DMS153 treated with DMSO at 0.1 percent for 48 hours (cell line): ENCODE data around the gene BIRC6.
"Not testable (repeated sequence)": the region's sequence is repeated elsewhere in the genome, so short reads cannot be mapped to it uniquely, and the experiment has no call there.

Experiments used
- DNase-seq: peaks from one replicate; lab custom pipeline; 2025; ENCODE audit not compliant: unreplicated experiment; lab: John Stamatoyannopoulos, UW

BIRC6 gene

GRCh38 chr2:32436150-32436549, 79.3 kb downstream of the BIRC6 start:
- DNase-seq: no peak

DNA sequence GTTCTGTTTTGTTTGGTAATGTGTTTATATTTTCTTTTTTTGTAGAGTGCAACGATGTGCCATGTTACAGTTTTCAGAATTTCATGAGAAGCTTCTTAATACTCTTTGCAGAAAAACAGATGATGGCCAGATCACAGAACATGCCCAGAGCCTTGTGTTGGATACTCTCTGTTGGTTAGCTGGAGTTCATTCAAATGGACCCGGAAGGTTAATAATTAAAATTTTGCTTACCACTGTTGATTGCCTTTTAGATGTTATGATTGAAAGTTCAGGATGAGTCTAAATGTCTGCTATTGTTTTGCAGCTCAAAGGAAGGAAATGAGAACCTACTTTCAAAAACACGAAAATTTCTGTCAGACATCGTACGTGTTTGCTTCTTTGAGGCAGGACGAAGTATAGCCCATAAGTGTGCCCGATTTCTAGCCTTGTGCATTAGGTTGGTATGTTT, 85.2 kb downstream of the BIRC6 start:
- no peak for DNase-seq

- no peak for DNase-seq
Observed at GRCh38 chr2:32446369-32446768, 89.5 kb downstream of the BIRC6 start.

- no peak for DNase-seq
Observed at GRCh38 chr2:32450851-32451250, 94.0 kb downstream of the BIRC6 start.

DNA sequence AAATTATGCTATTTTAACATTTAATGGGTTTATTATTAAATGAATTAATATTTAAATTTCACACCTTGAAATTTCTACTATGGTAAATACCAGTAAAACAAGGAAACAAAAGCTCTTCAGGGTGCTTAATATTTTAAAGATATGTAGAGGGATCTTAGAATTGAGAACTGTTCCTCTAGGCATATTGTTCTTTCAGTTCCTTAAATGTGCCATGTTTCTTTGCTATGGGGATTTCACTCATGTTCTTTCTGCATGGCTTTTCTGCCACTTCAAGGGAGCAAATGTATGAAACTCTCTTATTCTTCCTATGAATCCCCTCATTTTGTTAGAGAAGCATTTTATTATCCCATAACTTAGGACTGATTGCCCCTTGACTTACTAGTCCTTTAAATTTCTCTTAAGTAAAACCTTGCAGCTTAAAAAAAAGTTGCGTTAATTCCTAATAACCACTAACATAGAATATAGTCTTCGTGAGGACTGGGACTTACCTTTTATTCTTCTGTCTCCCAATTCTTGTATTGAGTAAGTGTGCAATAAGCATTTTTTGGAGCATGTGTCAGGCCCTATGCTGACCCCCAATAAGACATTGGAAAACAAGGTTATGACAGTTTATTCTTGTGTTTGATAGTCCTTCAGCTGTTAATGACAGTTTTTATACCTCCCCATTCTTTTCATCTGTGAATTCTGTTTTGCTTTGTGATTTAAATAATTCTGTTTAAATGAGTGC, 95.7 kb downstream of the BIRC6 start:
- DNase-seq: no peak

DNA sequence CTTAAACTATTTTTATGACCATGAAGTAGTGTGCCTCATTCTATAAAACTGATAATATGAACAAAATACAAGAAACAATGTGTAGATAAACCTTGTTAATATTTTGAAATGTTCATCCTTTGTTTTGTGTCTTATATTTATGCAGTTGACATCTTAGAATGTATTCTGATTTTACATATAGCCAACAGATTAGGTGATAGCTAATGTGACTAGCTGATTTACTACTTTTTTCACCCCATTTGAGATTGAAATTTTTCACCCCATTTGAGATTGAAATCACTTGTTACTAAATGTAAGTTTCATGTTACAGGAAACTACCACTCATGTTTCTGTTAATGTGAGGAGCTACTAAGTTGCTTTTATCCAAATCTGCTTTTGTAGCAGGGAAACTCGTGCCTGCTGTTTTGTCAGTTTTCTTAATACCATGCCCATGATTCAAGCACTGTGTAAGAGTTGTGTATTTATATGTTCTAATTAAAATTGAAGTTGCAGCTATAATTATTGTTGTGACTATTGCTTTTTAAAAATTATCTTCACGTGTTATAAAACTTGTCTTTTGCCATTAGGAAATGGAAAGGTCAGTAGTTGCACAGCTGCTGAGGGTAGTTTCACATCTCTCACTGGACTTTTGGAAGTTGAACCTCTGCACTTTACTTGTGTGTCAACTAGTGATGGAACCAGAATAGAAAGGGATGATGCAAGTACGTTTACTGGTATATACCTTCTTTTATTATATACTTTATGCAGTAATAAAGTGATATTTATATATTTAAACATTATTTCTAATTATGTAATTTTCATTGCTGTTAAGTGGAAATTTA, 96.6 kb downstream of the BIRC6 start:
- no peak for DNase-seq

DNA sequence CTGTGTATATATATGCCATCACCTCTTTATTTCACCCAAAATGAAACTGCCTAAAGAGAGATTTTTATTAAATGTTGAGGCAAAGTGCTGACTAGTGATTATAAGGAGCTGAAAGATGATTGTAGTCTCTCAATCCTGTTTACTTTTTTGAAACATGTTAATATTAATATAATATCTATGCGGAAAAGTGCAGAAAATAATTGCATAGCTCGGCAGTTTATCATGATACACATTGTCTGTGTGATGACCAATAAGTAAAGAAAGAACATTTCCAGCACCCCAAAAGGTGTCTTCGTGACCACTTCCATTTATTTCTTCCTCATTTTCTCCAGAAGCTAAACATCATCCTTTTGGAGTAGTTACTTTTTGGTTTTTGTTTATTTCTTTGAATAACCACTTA, 99.0 kb downstream of the BIRC6 start:
- DNase-seq: no peak

GRCh38 chr2:32456808-32457207, 100.0 kb downstream of the BIRC6 start:
- no peak for DNase-seq

DNA sequence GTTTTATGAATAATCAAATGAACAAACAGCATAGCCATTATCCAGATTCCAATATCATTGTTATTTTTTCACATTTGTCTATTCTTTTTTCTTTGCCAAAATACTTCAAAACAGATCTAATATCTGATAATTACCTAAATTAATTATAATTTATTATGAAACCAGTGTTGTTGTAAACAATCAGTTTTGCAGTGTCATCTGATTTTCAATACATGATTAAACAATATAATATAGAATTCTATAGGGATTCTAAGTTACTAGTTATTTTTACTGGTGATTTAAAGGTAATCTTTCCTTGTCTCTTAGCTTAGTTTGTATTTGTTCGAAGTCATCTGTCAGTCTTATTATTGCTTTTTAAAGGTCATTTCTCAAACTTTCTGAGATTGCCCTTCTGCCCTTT, 101.0 kb downstream of the BIRC6 start:
- no peak for DNase-seq

DNA sequence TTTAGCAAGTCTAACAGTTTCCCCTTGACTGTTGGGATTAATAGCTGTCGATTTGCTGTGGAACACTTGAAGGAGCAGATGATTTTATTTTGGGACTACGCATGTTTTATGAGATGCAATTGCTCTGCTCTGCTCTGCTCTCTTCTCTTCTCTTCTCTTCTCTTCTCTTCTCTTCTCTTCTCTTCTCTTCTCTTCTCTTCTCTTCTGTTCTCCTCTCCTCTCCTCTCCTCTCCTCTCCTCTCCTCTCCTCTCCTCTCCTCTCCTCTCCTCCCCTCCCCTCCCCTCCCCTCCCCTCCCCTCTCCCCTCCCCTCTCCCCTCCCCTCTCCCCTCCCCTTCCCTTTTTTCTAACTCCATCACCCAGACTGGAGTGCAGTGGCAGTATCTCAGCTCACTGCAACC, 104.0 kb downstream of the BIRC6 start:
- not testable (repeated sequence) for DNase-seq

DNA sequence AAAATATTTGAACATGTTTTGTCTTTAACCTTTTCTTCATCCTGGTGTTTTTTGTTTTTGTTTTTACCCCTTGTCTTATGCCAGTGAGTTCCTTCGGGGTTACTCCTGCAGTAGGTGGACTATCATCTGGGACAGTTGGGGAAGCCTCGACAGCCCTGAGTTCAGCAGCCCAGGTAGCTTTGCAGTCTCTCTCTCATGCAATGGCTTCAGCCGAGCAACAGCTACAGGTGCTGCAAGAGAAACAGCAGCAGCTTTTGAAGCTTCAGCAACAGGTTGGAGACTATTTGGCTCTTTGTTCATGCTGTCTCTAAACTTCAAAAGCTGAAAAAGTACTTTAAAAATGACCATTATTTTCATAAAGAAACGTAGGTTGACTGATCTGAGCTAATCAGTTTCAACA, 106.3 kb downstream of the BIRC6 start:
- no peak for DNase-seq

GRCh38 chr2:32464431-32464830, 107.6 kb downstream of the BIRC6 start:
- DNase-seq: no peak

- DNase-seq: no peak
Observed at GRCh38 chr2:32472605-32473004, 115.8 kb downstream of the BIRC6 start.

GRCh38 chr2:32474381-32474780, 117.6 kb downstream of the BIRC6 start:
- DNase-seq: no peak

DNA sequence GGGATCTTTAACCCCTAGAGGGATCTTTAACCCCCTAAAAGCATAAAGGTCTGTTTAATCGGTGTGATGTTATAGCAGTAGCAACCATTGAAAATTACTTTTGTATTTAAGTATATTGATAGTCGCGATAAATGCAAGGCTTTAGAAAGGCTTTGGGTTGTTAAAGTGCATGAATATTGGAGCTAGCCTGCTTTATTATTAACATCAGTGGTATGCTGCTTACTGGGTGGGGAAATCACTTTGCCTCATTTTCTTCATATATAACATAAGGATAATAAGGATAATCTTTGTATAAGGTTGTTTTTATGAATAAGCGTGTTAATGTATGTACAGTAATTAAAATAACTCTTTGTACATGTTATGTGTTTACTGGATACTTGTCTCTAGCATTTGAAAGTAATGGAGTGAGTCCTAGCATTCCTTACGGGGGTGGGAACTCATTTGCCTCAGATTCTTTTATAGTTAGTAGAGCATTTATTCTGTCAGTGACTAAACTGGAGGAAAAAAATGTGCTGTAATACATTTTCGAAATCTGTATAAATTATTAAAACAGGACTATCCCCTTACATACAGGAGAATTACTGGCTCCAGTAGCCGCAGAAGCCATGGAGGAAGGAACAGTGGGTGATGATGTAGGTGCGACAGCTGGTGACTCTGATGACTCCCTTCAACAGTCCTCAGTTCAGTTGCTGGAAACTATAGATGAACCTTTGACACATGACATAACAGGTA, 122.2 kb downstream of the BIRC6 start:
- DNase-seq: no peak

DNA sequence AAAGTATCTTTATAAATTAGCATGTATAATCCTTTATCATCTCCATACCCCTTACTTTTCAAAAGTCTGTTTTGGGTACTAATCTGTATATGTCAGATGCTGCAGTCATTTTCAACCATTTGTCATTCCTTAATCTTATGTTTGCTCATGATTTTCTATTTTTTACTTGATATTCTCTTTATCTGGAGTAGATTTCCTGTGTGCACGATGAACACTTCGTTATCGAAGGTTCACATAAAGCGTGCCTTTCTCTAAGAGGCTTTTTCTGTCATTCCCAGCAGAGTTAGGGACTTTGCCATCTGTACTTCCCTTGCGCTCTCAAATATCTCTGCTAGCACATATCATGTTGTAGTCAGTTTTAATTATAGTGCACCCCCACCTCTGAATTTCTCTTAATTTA, 123.2 kb downstream of the BIRC6 start:
- DNase-seq: no peak

- no peak for DNase-seq
Observed at GRCh38 chr2:32482471-32482870, 125.6 kb downstream of the BIRC6 start.

- no peak for DNase-seq
Observed at GRCh38 chr2:32484937-32485336, 128.1 kb downstream of the BIRC6 start.

DNA sequence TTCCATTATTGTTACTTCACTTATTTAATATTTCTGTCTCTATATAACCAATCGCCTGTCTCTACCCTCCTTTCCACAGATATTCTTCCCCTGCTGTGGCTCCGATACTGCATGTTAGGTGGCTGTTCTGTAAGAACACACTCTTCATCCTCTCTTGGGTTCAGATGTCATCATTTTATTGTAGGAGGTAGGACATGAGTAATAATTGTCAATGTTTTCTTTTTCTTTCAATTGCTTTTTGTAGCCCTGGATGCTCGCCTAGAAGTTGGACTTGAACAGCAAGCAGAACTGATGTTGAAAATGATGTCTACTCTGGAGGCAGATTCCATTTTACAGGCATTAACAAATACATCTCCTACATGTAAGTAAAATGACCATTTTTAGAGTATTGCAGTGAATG, 128.6 kb downstream of the BIRC6 start:
- no peak for DNase-seq

GRCh38 chr2:32489061-32489460, 132.2 kb downstream of the BIRC6 start:
- no peak for DNase-seq

DNA sequence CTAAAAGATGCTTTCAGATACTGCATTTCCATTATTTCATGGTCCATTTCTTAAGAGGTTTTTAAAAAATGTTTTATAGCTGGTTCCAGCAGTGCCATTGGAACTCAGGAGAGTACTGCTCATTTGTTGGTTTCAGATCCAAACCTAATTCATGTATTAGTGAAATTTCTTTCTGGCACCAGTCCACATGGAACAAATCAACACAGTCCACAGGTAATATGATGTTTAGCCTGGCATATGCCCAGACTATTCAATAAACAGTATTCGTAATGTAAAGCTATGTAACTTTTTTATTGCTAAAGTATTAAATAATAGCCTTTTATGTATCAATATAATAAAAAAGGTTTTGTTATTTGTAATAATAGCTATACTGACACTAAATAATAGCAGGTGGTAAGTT, 134.5 kb downstream of the BIRC6 start:
- no peak for DNase-seq

- no peak for DNase-seq
Observed at GRCh38 chr2:32495139-32495538, 138.3 kb downstream of the BIRC6 start.
